ENCODE data around the gene ENOPH1. TPM values are rescaled to one million over a fixed set of nuclear protein-coding genes. Genes with fewer than 3 reads are reported as not detected.

The ENOPH1 gene
- total RNA-seq, 1 donor from 2014 or later, result 28.2 TPM

DNA sequence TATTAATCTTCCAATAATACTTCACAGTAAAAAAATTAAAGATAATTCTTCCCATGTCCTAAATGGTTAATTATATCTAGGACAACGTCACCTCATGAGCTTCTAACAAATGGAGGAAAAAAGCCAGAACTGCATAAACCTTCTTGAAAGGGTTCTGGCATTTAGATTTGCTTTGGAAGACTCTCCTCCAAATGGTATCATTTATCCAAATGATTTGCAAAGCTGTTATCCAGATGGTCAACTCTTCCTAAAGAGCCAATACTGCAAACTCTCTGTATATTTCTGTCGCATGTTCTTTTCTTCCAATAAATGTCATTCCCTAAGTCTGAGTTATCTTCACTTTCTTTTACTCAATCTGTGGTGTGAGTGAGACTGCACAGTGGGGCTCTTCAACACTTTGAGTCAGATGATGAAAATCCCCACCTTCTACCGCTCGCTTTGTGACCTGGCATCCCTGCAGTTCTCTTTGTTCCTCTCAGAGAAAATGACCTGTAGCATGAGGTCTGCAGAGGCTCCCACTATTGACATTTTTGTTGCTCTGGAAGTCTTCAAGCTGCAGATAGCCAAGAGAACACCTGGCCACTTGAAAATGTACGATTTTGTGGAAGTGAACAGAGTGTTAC, 78.5 kb downstream of the ENOPH1 start:
- DNase-seq (ENCODE audit: low spot score), result peak; percentile 23

DNA sequence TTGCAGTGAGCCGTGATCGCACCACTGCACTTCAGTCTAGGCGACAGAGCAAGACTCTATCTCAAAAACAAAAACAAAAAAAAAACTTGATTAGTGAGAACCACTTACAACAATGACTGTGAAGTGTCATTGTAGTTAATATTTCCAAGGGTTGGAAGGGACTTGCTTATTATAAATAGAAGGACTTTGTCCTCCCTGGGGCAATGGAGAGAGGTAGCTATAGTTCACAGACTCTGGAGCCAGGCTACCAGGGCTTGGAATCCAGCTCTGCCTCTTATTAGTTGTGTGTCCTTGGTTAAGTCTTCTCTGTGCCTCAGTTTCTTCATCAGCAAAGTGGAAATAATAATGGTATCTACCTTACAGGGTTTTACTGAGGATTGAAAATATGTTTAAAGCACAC, 79.8 kb downstream of the ENOPH1 start:
- DNase-seq (ENCODE audit: low spot score), result no peak

Other genes with a start within 250 kb of the ENOPH1 start
- 39.7 TPM for gene HNRNPD, start 56.6 kb upstream of the ENOPH1 start, total RNA-seq (ENCODE audit: insufficient read depth, low replicate concordance)
- gene HNRNPDL, start 128 bp upstream of the ENOPH1 start, total RNA-seq (ENCODE audit: insufficient read depth, low replicate concordance), result 191 TPM
- 4.3 TPM for gene TMEM150C, start 131.4 kb downstream of the ENOPH1 start, total RNA-seq (ENCODE audit: insufficient read depth, low replicate concordance)